ENCODE measurements around the gene TMEM200A. TPM values are rescaled to one million over a fixed set of nuclear protein-coding genes. Genes with fewer than 3 reads are reported as not detected.

TMEM200A gene
- total and polyA plus RNA-seq, 10 of the 15 experiments (the other 5 are each of a cell fraction or from before 2014, with no cell fraction given) = 5.5 to 12.4 (median 9.6) TPM

DNA sequence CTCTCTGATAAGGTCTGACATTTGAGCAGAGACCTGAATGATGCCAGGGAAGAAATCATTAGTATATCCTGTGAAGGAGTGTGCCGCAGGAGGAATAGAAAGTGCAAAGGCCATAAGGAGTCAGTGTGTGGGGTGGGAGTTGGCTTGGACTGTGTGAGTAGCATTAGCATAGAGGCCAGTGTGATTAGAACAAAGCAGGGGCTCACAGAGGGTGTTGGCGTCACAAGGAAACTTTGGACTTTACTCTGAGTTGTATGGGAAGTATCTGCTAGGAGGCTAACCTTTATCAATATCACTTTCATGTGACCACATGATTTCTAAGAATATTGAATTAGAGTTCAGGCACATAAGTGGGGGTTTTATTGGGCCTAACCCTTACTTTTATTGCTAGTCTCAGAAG is 12.1 kb downstream of the TMEM200A start (continued):
- TF ChIP-seq, protein P1, sequence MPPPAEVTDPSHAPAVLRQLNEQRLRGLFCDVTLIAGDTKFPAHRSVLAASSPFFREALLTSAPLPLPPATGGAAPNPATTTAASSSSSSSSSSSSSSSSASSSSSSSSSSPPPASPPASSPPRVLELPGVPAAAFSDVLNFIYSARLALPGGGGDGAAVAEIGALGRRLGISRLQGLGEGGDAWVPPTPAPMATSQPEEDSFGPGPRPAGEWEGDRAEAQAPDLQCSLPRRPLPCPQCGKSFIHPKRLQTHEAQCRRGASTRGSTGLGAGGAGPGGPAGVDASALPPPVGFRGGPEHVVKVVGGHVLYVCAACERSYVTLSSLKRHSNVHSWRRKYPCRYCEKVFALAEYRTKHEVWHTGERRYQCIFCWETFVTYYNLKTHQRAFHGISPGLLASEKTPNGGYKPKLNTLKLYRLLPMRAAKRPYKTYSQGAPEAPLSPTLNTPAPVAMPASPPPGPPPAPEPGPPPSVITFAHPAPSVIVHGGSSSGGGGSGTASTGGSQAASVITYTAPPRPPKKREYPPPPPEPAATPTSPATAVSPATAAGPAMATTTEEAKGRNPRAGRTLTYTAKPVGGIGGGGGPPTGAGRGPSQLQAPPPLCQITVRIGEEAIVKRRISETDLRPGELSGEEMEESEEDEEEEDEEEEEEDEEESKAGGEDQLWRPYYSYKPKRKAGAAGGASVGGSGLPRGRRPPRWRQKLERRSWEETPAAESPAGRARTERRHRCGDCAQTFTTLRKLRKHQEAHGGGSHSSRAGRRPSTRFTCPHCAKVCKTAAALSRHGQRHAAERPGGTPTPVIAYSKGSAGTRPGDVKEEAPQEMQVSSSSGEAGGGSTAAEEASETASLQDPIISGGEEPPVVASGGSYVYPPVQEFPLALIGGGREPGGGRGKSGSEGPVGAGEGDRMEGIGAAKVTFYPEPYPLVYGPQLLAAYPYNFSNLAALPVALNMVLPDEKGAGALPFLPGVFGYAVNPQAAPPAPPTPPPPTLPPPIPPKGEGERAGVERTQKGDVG (CRISPR knock-in tag; IDR thresholded peaks at IDR 0.05) = no peak

- FAIRE-seq (no peak), ATAC-seq (no peak), DNase-seq (ENCODE audit: low read depth, low spot score) (no peak)
- Histone ChIP-seq H3K36me3 (ENCODE audit: control insufficient read depth in 2 of 2, insufficient read depth in 2 of 2, low read length in 1 of 2) (no peaks in the 10 kb centered on the region), H3K4me3 (no peak overlapping the region), H3K9me3 (replicated peaks; ENCODE audit: control insufficient read depth, insufficient read depth, low read length) (no peaks in the 10 kb centered on the region), H3K27me3 (replicated peaks in 1 of 2; ENCODE audit: control insufficient read depth in 2 of 2, insufficient read depth in 2 of 2, low read length in 1 of 2) (no peaks in the 10 kb centered on the region), H3K27ac (ENCODE audit: control insufficient read depth, insufficient read depth) (no peak overlapping the region), H3K4me2 (ENCODE audit: control insufficient read depth, insufficient read depth) (no peak overlapping the region), H2AFZ (ENCODE audit: control insufficient read depth, low read depth, low read length) (no peak overlapping the region), H3K9ac (ENCODE audit: control insufficient read depth, insufficient read depth, low read length) (no peak overlapping the region), H3K79me2 (ENCODE audit: control insufficient read depth, insufficient read depth, low read length) (no peaks in the 10 kb centered on the region), H4K20me1 (ENCODE audit: control insufficient read depth, insufficient read depth) (no peaks in the 10 kb centered on the region), H3K4me1 (ENCODE audit: control insufficient read depth, insufficient read depth, low read length) (no peaks in the 10 kb centered on the region)
- in situ Hi-C loops (cut with MboI) = no loop called here
- 52% methylated on average over 3 of the region's 3 CpGs for WGBS (ENCODE audit: insufficient coverage, insufficient replicate concordance, low lambda C conversion rate, missing lambda C conversion rate)
- SMC1A ChIA-PET (ENCODE audit: uncharacterized antibody, unreplicated experiment) = interaction anchor here (1.0 to 5.3 kb wide), 7 partner anchors 9 to 319 kb away, joined by 3 to 36 read pairs (median 6); no protein-coding TSS in a partner anchor
- POLR2A ChIA-PET = no interaction called here
- CTCF ChIA-PET = interaction anchor here (0.9 to 2.1 kb wide), 8 partner anchors 11 to 62 kb away, joined by 3 to 18 read pairs (median 3); partner anchors contain the start of gene TMEM200A
- RAD21 ChIA-PET (ENCODE audit: unreplicated experiment) = interaction anchor here (1.1 to 4.4 kb wide), 3 partner anchors 12 to 52 kb away, joined by 3 to 27 read pairs (median 3); partner anchors contain the start of gene TMEM200A
- intact Hi-C loops (cut with micrococcal nuclease; ENCODE audit: unreplicated experiment) = no loop called here
- no TSS peak for BruUV-seq (replicated peaks)
- TF ChIP-seq RAD51 (IDR thresholded peaks at IDR 0.05) (no peak), EZH2 (IDR thresholded peaks at IDR 0.05; ENCODE audit: borderline replicate concordance, control insufficient read depth, low read depth, low read length) (no peak), SPI1 (IDR thresholded peaks at IDR 0.05; ENCODE audit: borderline replicate concordance, insufficient read depth, low read depth, low read length) (no peak), TCF12 (IDR thresholded peaks at IDR 0.05; ENCODE audit: low read depth, low read length) (no peak), TCF7 (IDR thresholded peaks at IDR 0.05; ENCODE audit: borderline replicate concordance) (no peak), NR2C2 (IDR thresholded peaks at IDR 0.05; ENCODE audit: borderline replicate concordance, control insufficient read depth, insufficient read length, low read depth) (no peak), NFXL1 (IDR thresholded peaks at IDR 0.05; ENCODE audit: borderline replicate concordance) (no peak), BMI1 (IDR thresholded peaks at IDR 0.05; ENCODE audit: borderline replicate concordance) (no peak), SMAD5 (IDR thresholded peaks at IDR 0.05; ENCODE audit: low read depth) (no peak), RB1 (IDR thresholded peaks at IDR 0.05; ENCODE audit: borderline replicate concordance) (no peak), BRCA1 (IDR thresholded peaks at IDR 0.05; ENCODE audit: low read depth, low read length) (no peak), WRNIP1 (IDR thresholded peaks at IDR 0.05; ENCODE audit: borderline replicate concordance, low read depth, low read length) (no peak), RAD21 (IDR thresholded peaks at IDR 0.05; ENCODE audit: insufficient read depth, low read depth, low read length) (no peak), STAT3 (IDR thresholded peaks at IDR 0.05; ENCODE audit: low read depth, low read length) (no peak), SUPT20H (IDR thresholded peaks at IDR 0.05; ENCODE audit: borderline replicate concordance, control insufficient read depth, low read depth, low read length) (no peak), ASH2L (IDR thresholded peaks at IDR 0.05; ENCODE audit: borderline replicate concordance, low read depth) (no peak)
- TF ChIP-seq, protein P2, sequence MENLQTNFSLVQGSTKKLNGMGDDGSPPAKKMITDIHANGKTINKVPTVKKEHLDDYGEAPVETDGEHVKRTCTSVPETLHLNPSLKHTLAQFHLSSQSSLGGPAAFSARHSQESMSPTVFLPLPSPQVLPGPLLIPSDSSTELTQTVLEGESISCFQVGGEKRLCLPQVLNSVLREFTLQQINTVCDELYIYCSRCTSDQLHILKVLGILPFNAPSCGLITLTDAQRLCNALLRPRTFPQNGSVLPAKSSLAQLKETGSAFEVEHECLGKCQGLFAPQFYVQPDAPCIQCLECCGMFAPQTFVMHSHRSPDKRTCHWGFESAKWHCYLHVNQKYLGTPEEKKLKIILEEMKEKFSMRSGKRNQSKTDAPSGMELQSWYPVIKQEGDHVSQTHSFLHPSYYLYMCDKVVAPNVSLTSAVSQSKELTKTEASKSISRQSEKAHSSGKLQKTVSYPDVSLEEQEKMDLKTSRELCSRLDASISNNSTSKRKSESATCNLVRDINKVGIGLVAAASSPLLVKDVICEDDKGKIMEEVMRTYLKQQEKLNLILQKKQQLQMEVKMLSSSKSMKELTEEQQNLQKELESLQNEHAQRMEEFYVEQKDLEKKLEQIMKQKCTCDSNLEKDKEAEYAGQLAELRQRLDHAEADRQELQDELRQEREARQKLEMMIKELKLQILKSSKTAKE (IDR thresholded peaks at IDR 0.05; ENCODE audit: low read depth, poor library complexity, severe bottlenecking) = no peak
Observed at GRCh38 chr6:130379223-130379622, 13.4 kb downstream of the TMEM200A start.
